Fibroblast of villous mesenchyme (primary cell): Measurements from ENCODE around the gene HERPUD2. TPM values are rescaled to one million over a fixed set of nuclear protein-coding genes. Genes with fewer than 3 reads are reported as not detected.

Source experiments
- DNase-seq: peaks from one replicate; pipeline ENCODE4 v3.0.0-alpha.2; 2010; ENCODE audit warnings: low read depth
- H3K4me3 ChIP-seq: 2 replicates; pipeline ENCODE4 v1.5.1; 2011; ENCODE audit warnings: low read depth, mild to moderate bottlenecking, low read length
- total RNA-seq: library from RNA; depleted of rRNA; stranded (reverse); fragments of >200 nt; gene quantifications from 2 replicates; pipeline ENCODE4 v1.2.3, GENCODE V29; 2012
- TF ChIP-seq, protein P1 (sequence below): IDR thresholded peaks from 2 replicates; pipeline ENCODE4 v1.5.1; 2012; ENCODE audit warnings: low read depth, mild to moderate bottlenecking, low read length; ENCODE audit not compliant: insufficient read depth

HERPUD2 gene
- total RNA-seq, 1 donor: 30.7 TPM

- H3K4me3 ChIP-seq: no peak overlapping the region
- TF ChIP-seq, protein P1, sequence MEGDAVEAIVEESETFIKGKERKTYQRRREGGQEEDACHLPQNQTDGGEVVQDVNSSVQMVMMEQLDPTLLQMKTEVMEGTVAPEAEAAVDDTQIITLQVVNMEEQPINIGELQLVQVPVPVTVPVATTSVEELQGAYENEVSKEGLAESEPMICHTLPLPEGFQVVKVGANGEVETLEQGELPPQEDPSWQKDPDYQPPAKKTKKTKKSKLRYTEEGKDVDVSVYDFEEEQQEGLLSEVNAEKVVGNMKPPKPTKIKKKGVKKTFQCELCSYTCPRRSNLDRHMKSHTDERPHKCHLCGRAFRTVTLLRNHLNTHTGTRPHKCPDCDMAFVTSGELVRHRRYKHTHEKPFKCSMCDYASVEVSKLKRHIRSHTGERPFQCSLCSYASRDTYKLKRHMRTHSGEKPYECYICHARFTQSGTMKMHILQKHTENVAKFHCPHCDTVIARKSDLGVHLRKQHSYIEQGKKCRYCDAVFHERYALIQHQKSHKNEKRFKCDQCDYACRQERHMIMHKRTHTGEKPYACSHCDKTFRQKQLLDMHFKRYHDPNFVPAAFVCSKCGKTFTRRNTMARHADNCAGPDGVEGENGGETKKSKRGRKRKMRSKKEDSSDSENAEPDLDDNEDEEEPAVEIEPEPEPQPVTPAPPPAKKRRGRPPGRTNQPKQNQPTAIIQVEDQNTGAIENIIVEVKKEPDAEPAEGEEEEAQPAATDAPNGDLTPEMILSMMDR: no peak
- peak; percentile 17 for DNase-seq
Measured at GRCh38 chr7:35646289-35647023, 48.5 kb downstream of the HERPUD2 start.

DNA sequence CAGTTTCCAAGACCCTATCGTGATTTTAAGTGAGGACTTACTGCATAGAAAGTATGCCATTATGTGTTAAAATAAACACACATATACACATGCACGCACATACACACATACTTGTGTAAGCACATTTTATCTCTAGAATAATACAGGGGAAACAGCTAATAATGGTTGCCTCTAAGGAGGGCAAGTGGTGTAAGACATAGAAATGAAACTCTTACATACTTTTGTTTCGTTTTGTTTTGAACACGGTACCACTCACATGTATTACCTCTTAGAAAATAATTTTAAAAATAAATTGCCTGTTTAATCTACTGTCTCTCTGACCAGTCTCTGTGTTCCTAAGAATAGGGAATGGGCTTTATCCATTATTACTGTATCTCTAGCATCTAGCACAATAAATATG lies 49.2 kb downstream of the HERPUD2 start:
- no peak for DNase-seq
- no peak overlapping the region for H3K4me3 ChIP-seq
- TF ChIP-seq, protein P1: no peak

DNA sequence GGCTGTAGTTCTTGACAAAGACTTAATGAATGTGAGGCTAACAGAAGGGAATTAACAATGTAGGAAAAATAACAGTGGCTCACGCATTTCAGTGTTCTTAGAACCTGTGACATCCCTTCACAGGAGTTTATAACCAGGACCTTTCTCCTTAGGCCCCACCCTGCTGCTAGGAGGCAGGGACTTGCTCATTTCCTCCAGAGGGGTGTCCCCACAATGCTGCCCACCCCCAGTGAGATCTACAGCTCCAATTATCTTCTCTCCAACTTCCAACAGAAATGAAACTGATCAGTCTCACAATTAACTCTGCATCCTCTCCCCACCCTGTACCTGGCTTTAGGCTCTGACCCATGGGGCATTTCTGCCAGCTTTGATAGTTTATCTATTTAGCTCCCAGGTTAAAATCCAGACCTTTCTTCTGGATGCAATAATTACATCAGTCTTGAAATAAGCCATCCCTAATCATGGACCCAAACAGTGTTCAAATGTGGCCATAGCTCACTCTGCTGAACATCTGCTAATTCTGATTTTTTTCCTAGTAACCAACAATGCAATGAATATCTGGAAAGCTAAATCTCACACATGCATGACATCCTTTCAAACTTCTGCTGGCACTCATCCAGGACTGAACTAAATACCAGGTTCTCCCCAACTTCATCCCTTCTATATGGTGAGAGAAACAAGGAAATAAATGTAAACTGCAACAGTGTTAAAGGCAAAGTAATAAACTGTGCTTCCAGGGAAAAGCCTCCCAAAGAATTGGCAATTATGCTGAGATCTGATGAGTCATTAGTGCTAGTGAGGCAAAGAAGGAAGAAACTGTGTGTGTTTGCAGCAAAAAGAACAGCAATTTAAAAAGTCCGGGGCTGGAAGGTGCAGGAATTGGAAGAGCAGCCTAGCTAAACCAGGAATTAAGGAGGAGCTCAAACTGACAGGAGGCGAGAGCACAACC lies 64.6 kb downstream of the HERPUD2 start:
- no peak overlapping the region for H3K4me3 ChIP-seq
- DNase-seq: peak; percentile 33
- TF ChIP-seq, protein P1: no peak

DNA sequence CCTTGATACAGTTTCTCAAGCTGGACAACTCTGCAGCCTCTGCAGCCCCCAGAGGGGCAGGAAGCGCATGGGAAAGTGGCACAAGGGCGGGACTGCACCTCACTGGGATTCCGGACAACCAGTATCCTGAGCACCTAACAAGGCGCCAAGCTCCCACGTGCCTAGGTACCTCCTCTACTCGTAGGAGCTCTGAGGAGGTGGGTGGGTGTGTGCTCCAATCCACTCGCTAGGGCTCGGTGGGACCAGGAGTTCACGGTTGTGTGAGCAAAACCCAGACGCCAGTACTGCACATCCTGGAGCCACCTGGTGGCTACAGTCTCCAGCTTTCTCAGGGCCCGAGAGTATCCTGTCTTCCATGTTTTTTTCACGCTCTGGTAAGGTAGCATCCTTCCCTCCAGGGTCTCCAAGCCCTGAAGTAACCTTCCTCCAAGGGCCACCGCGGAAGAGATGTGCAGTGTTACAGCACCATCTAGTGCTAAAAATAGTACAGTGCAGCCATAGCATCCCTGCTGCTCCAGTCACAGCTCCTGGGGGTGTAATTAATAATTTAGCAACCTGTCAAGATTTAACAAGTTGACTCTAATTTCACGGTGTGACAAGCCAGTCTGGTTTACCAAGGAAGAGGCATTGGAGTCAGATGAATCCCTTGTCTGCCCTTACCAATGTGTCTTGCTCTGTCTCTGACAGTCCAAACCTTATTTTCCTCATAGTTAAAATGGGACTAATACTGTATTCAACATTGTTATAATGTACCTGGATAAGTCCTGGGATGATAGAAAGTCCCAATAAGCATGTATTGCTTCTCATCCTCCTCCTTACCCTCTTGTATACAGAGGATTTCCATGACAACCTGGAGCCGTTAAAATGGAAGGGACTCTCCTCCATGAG lies 70.4 kb downstream of the HERPUD2 start:
- TF ChIP-seq, protein P1: peak; percentile 86
- DNase-seq: peak; percentile 37
- no peak overlapping the region for H3K4me3 ChIP-seq

GRCh38 chr7:35623381-35623780 lies 71.6 kb downstream of the HERPUD2 start:
- no peak for DNase-seq
- TF ChIP-seq, protein P1: no peak
- H3K4me3 ChIP-seq: no peak overlapping the region

GRCh38 chr7:35619863-35620262 lies 75.1 kb downstream of the HERPUD2 start:
- no peak for DNase-seq
- TF ChIP-seq, protein P1: no peak
- H3K4me3 ChIP-seq: no peak overlapping the region
